ENCODE data around the gene SERPINB6.

DNA sequence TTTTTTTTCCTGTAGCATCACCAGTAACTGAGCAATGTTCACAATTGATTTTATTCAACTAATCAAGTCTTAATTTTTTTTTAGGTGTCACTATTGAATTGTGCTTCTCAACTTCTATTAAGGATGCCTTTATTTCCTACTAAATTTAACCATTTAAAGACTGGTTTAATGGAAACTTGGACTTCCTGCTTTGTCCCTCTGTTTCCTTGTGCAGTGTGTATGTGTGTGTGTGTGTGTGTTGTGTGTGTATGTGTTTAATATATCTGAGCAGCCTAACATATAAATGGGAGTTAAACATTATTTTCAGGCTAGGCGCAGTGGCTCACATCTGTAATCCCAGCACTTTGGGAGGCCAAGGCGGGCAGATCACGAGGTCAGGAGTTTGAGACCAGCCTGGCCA lies 1.8 kb downstream of the SERPINB6 start:
- TF ChIP-seq, protein P1, sequence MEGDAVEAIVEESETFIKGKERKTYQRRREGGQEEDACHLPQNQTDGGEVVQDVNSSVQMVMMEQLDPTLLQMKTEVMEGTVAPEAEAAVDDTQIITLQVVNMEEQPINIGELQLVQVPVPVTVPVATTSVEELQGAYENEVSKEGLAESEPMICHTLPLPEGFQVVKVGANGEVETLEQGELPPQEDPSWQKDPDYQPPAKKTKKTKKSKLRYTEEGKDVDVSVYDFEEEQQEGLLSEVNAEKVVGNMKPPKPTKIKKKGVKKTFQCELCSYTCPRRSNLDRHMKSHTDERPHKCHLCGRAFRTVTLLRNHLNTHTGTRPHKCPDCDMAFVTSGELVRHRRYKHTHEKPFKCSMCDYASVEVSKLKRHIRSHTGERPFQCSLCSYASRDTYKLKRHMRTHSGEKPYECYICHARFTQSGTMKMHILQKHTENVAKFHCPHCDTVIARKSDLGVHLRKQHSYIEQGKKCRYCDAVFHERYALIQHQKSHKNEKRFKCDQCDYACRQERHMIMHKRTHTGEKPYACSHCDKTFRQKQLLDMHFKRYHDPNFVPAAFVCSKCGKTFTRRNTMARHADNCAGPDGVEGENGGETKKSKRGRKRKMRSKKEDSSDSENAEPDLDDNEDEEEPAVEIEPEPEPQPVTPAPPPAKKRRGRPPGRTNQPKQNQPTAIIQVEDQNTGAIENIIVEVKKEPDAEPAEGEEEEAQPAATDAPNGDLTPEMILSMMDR (IDR thresholded peaks at IDR 0.05 in 8 of 11, conservative IDR thresholded peaks at IDR 0.05 in 3 of 11): no peak
- TF ChIP-seq POLR2AphosphoS5 (IDR thresholded peaks at IDR 0.05) (no peak), POLR2A (IDR thresholded peaks at IDR 0.05) (no peak)
